ENCODE results near the gene SLC6A7. TPM values are rescaled to one million over a fixed set of nuclear protein-coding genes. Genes with fewer than 3 reads are reported as not detected.

SLC6A7 gene
- total and polyA plus RNA-seq, 9 donors, result 0.02 TPM; not detected in 8

DNA sequence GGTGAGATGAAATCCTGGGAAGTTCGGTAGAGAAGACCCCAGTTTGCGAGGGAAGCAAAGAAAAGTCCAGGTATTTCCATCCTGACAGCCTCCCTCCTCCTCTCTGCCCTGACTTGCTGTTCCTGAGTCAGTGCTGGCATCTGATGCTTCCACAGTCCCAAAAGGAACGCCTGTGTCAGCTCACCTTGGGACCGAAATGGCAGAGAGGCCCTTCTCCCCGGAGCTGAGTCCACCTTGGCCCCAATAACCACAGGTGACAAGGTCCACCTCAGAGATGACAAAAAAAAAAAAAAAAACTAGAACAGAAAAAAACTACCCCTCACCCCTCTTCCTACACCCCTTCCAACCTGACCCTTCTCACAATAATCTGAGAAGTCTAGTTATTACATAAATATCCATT is 31.6 kb downstream of the SLC6A7 start:
- Histone ChIP-seq H3K4me1 (ENCODE audit: insufficient read depth) (peaks cover 2% of the 10 kb centered on the region), H3K27me3 (no peaks in the 10 kb centered on the region), H3K4me3 (no peak overlapping the region), H3K9me3 (no peaks in the 10 kb centered on the region), H3K27ac (no peak overlapping the region), H3K36me3 (no peaks in the 10 kb centered on the region)
- 82 to 90% (median 83%) methylated on average over 5 of the region's 5 CpGs for WGBS, 3 donors
- intact Hi-C loops (cut with DNase I), result loop anchor here in 1 of 4 donors (10.0 kb wide), 1 partner anchor 123 kb away; no protein-coding TSS in a partner anchor
- no peak for DNase-seq
- TF ChIP-seq POLR2A (IDR thresholded peaks at IDR 0.05) (no peak), EP300 (IDR thresholded peaks at IDR 0.05) (no peak)
- TF ChIP-seq, protein P1, sequence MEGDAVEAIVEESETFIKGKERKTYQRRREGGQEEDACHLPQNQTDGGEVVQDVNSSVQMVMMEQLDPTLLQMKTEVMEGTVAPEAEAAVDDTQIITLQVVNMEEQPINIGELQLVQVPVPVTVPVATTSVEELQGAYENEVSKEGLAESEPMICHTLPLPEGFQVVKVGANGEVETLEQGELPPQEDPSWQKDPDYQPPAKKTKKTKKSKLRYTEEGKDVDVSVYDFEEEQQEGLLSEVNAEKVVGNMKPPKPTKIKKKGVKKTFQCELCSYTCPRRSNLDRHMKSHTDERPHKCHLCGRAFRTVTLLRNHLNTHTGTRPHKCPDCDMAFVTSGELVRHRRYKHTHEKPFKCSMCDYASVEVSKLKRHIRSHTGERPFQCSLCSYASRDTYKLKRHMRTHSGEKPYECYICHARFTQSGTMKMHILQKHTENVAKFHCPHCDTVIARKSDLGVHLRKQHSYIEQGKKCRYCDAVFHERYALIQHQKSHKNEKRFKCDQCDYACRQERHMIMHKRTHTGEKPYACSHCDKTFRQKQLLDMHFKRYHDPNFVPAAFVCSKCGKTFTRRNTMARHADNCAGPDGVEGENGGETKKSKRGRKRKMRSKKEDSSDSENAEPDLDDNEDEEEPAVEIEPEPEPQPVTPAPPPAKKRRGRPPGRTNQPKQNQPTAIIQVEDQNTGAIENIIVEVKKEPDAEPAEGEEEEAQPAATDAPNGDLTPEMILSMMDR (IDR thresholded peaks at IDR 0.05), result no peak

DNA sequence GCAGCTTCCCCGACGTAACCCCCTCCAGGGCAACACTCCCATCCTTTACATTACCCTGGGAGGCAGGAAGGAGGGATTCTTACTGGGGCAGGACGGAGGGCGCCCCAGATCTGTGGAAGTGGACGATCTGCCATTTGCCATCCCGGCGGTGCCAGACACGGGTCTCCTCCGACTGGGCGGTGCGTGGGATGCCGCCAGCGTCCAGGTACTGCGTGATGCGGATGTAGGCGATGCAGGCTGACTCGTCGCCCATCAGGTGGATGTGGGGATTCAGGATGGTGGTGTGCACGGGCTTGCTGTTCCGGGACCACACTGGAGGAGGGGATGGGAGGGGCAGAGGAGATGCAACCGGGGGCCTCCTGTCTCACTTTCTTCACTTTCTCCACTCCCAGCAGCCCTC is 33.0 kb downstream of the SLC6A7 start:
- Histone ChIP-seq H3K9me3 (no peaks in the 10 kb centered on the region), H3K36me3 (no peaks in the 10 kb centered on the region), H3K4me1 (ENCODE audit: insufficient read depth) (peaks cover under 1% of the 10 kb centered on the region), H3K4me3 (no peak overlapping the region), H3K27ac (no peak overlapping the region), H3K27me3 (no peaks in the 10 kb centered on the region)
- no peak for DNase-seq
- 90 to 93% (median 91%) methylated on average over 21 of the region's 21 CpGs for WGBS, 3 donors
- intact Hi-C loops (cut with DNase I), result loop anchor here in 2 of 4 donors (2.0 to 10.0 kb wide), 2 partner anchors 94 to 122 kb away; no protein-coding TSS in a partner anchor
- TF ChIP-seq EP300 (IDR thresholded peaks at IDR 0.05) (no peak), POLR2A (IDR thresholded peaks at IDR 0.05) (no peak)
- TF ChIP-seq, protein P1 (IDR thresholded peaks at IDR 0.05), result no peak

DNA sequence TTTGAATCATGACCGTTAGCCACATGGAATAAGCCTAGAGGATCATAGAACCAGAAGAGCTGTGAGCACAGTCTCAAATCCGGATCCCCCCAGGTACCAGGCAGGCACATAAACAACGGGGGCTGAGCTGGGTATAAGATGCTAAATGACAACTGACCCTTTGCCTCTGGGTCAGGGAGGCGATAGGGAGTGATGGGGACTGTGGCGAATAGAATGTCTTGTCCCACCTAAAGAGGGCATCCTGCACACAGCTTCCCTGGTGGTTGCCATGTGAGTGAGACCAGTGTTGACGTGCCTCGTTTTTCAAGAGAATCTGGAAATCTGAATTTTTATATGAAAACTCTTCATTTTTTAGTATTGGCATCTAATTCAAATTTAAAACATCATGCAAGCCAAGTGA is 33.6 kb downstream of the SLC6A7 start:
- Histone ChIP-seq H3K27ac (no peak overlapping the region), H3K9me3 (no peaks in the 10 kb centered on the region), H3K4me1 (ENCODE audit: insufficient read depth) (no peaks in the 10 kb centered on the region), H3K36me3 (no peaks in the 10 kb centered on the region), H3K4me3 (no peak overlapping the region), H3K27me3 (no peaks in the 10 kb centered on the region)
- 85 to 87% (median 86%) methylated on average over 7 of the region's 7 CpGs for WGBS, 3 donors
- intact Hi-C loops (cut with DNase I), result loop anchor here in 2 of 4 donors (2.0 to 10.0 kb wide), 2 partner anchors 95 to 121 kb away; no protein-coding TSS in a partner anchor
- TF ChIP-seq EP300 (IDR thresholded peaks at IDR 0.05) (no peak), POLR2A (IDR thresholded peaks at IDR 0.05) (no peak)
- TF ChIP-seq, protein P1 (IDR thresholded peaks at IDR 0.05), result no peak
- DNase-seq, result no peak

DNA sequence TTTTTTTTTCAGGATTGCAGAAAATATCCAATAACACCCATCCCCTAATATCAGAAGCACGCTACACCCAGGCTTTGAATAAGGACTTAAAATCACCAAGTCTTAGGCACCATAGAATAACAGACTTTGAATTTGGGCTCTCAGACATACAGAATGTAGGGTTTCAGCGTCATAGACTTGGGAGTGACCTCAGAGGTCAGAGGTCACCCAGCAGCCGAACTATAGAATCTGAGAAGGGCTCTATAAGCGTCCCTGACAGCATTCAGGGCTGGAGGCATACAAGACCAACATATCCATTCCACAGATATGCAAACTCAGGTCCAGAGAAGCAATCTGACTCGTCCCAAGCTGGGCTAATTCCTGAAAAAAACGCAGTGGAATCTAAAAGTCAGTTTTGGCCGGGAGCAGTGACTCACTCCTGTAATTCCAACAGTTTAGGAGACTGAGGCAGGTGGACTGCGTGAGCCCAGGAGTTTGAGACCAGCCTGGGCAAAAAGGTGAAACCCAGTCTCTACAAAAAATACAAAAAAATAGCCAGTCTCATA is 34.7 kb downstream of the SLC6A7 start:
- intact Hi-C loops (cut with DNase I), result loop anchor here in 1 of 4 donors (10.0 kb wide), 1 partner anchor 120 kb away; no protein-coding TSS in a partner anchor

More for the DNA sequence above, 34.7 kb downstream of the SLC6A7 start:
- Histone ChIP-seq H3K9me3 (no peaks in the 10 kb centered on the region), H3K4me3 (no peak overlapping the region), H3K27me3 (no peaks in the 10 kb centered on the region), H3K27ac (no peak overlapping the region), H3K36me3 (no peaks in the 10 kb centered on the region), H3K4me1 (ENCODE audit: insufficient read depth) (no peaks in the 10 kb centered on the region)
- TF ChIP-seq POLR2A (IDR thresholded peaks at IDR 0.05) (no peak), EP300 (IDR thresholded peaks at IDR 0.05) (no peak)
- TF ChIP-seq, protein P1 (IDR thresholded peaks at IDR 0.05), result no peak
- 59 to 61% (median 60%) methylated on average over 8 of the region's 8 CpGs for WGBS, 3 donors
- DNase-seq, result no peak
